Neural cell (in vitro differentiated cells): ENCODE results near the gene NOP14. TPM values are rescaled to one million over a fixed set of nuclear protein-coding genes. Genes with fewer than 3 reads are reported as not detected.
"Not testable (repeated sequence)": the region's sequence is repeated elsewhere in the genome, so short reads cannot be mapped to it uniquely, and the experiment has no call there.

Experiments used
- H2AFZ ChIP-seq: fragments of 200-600, 300-800 bp; sonication (generic), shearing (Covaris generic); 2 replicates; pipeline ENCODE4 v1.6.0; 2014; ENCODE audit warnings: low read depth, mild to moderate bottlenecking, antibody characterized with exemption, low read length, moderate library complexity
- H3F3A ChIP-seq: fragments of 200-600 bp; shearing (Covaris generic); 2 replicates; pipeline ENCODE4 v1.6.1; 2016; ENCODE audit warnings: mild to moderate bottlenecking, moderate library complexity, mixed read lengths, antibody characterized with exemption, low read length; ENCODE audit not compliant: insufficient read depth, poor library complexity, severe bottlenecking
- H3K27ac ChIP-seq: fragments of 200-600, 300-800 bp; sonication (generic), shearing (Covaris generic); 2 replicates; pipeline ENCODE4 v1.5.1; 2014; ENCODE audit warnings: mild to moderate bottlenecking, low read length, moderate library complexity
- H3K27me3 ChIP-seq: fragments of 300-800, 200-600 bp; sonication (generic), shearing (Covaris generic); 2 replicates; pipeline ENCODE4 v1.6.0; 2014; ENCODE audit warnings: mild to moderate bottlenecking, low read depth, low read length, moderate library complexity; ENCODE audit not compliant: insufficient read depth
- H3K36me3 ChIP-seq: fragments of 300-800, 200-600 bp; sonication (generic), shearing (Covaris generic); 2 replicates; pipeline ENCODE4 v1.5.1; 2014; ENCODE audit warnings: mild to moderate bottlenecking, antibody characterized with exemption, low read length, moderate library complexity; ENCODE audit not compliant: insufficient read depth
- H3K4me2 ChIP-seq: fragments of 300-800, 200-600 bp; sonication (generic), shearing (Covaris generic); 2 replicates; pipeline ENCODE4 v1.6.0; 2014; ENCODE audit warnings: mild to moderate bottlenecking, low read length
- H3K4me3 ChIP-seq: fragments of 300-800, 200-600 bp; sonication (generic), shearing (Covaris generic); 2 replicates; pipeline ENCODE4 v1.5.1; 2014; ENCODE audit warnings: mild to moderate bottlenecking, low read length, moderate library complexity
- H3K79me2 ChIP-seq: fragments of 200-600 bp; shearing (Covaris generic); replicated peaks from 2 replicates; pipeline ENCODE4 v1.6.0; 2014; ENCODE audit warnings: mild to moderate bottlenecking, low read length, moderate library complexity; ENCODE audit not compliant: insufficient read depth
- H3K9ac ChIP-seq: fragments of 300-800, 200-600 bp; sonication (generic), shearing (Covaris generic); 2 replicates; pipeline ENCODE4 v1.6.1; 2016; ENCODE audit warnings: mild to moderate bottlenecking, low read length, mixed read lengths
- H3K9me2 ChIP-seq: fragments of 200-600 bp; shearing (Covaris generic); 2 replicates; pipeline ENCODE4 v1.6.1; 2016; ENCODE audit warnings: mild to moderate bottlenecking, low read length, mixed read lengths; ENCODE audit not compliant: insufficient read depth
- H3K9me3 ChIP-seq: fragments of 200-600, 300-800 bp; sonication (generic), shearing (Covaris generic); 2 replicates; pipeline ENCODE4 v1.6.1; 2016; ENCODE audit warnings: mild to moderate bottlenecking, mixed run types, low read length, moderate library complexity, mixed read lengths
- H4K20me1 ChIP-seq: fragments of 200-600 bp; shearing (Covaris generic); 2 replicates; pipeline ENCODE4 v1.6.1; 2016; ENCODE audit warnings: mild to moderate bottlenecking, mixed run types; ENCODE audit not compliant: insufficient read depth
- CTCF ChIP-seq: fragments of 450-650 bp; IDR thresholded peaks from 2 replicates; pipeline ENCODE4 v1.5.1; 2014; ENCODE audit warnings: antibody characterized with exemption, mild to moderate bottlenecking, moderate library complexity; ENCODE audit not compliant: poor library complexity, severe bottlenecking
- EP300 ChIP-seq: fragments of 450-650 bp; conservative IDR thresholded peaks from 2 replicates; pipeline ENCODE4 v1.6.1; 2014; ENCODE audit warnings: antibody characterized with exemption, mild to moderate bottlenecking, moderate library complexity; ENCODE audit not compliant: poor library complexity, severe bottlenecking
- EZH2 ChIP-seq: fragments of 200-600, 300-800 bp; shearing (Covaris generic), sonication (generic); IDR thresholded peaks from 2 replicates; pipeline ENCODE4 v1.6.1; 2014; ENCODE audit warnings: antibody characterized with exemption, low read length, borderline replicate concordance, mild to moderate bottlenecking; ENCODE audit not compliant: insufficient read depth, poor library complexity, severe bottlenecking
- MXI1 ChIP-seq: fragments of 450-650 bp; conservative IDR thresholded peaks from 2 replicates; pipeline ENCODE4 v1.6.1; 2014; ENCODE audit warnings: antibody characterized with exemption, mild to moderate bottlenecking; ENCODE audit not compliant: poor library complexity, severe bottlenecking
- POLR2AphosphoS5 ChIP-seq: IDR thresholded peaks from 2 replicates; pipeline ENCODE4 v1.6.1; 2012
- RAD21 ChIP-seq: fragments of 450-650 bp; conservative IDR thresholded peaks from 2 replicates; pipeline ENCODE4 v1.6.1; 2014; ENCODE audit warnings: antibody characterized with exemption, mild to moderate bottlenecking, moderate library complexity
- REST ChIP-seq: IDR thresholded peaks from 2 replicates; pipeline ENCODE4 v1.6.1; 2012; ENCODE audit warnings: borderline replicate concordance
- SMC3 ChIP-seq: fragments of 450-650 bp; conservative IDR thresholded peaks from 2 replicates; pipeline ENCODE4 v1.6.1; 2014; ENCODE audit warnings: antibody characterized with exemption, mild to moderate bottlenecking, moderate library complexity; ENCODE audit not compliant: poor library complexity
- TAF1 ChIP-seq: IDR thresholded peaks from 2 replicates; pipeline ENCODE4 v1.6.1; 2012; ENCODE audit warnings: low read depth
- polyA plus RNA-seq: library from polyadenylated mRNA; depleted of rRNA; stranded (reverse); fragments of >200 nt; gene quantifications from 2 replicates; pipeline ENCODE4 v1.2.3, GENCODE V29; 2014

The NOP14 gene
- polyA plus RNA-seq, 1 donor from 2014 or later = 6.3 TPM

GRCh38 chr4:2958446-2958845 is 4.8 kb downstream of the NOP14 start:
- Histone ChIP-seq H3K79me2 (no peaks in the 10 kb centered on the region), H3K36me3 (peaks cover 12% of the 10 kb centered on the region), H3K4me3 (no peak overlapping the region), H3K27ac (no peak overlapping the region), H4K20me1 (no peaks in the 10 kb centered on the region), H3K4me2 (no peak overlapping the region), H3K9ac (no peak overlapping the region), H3K9me2 (no peaks in the 10 kb centered on the region), H3K9me3 (no peaks in the 10 kb centered on the region), H3K27me3 (no peaks in the 10 kb centered on the region), H3F3A (no peaks in the 10 kb centered on the region), H2AFZ (no peak overlapping the region)
- TF ChIP-seq TAF1 = no peak
- no peak for TF ChIP-seq MXI1
- no peak for TF ChIP-seq SMC3
- no peak for TF ChIP-seq RAD21

GRCh38 chr4:2955186-2956044 is 7.8 kb downstream of the NOP14 start:
- not testable (repeated sequence) for H3K79me2 ChIP-seq, H3K4me2 ChIP-seq, H3K4me3 ChIP-seq, H2AFZ ChIP-seq, H3K27ac ChIP-seq, H3K9me2 ChIP-seq, H3K27me3 ChIP-seq, H3K9ac ChIP-seq, H3K9me3 ChIP-seq, H4K20me1 ChIP-seq, H3F3A ChIP-seq
- peaks cover 18% of the 10 kb centered on the region for H3K36me3 ChIP-seq

GRCh38 chr4:2954358-2955185 is 8.6 kb downstream of the NOP14 start:
- no peak overlapping the region for H3K4me3 ChIP-seq
- no peak overlapping the region for H3K27ac ChIP-seq
- no peaks in the 10 kb centered on the region for H3K79me2 ChIP-seq
- no peaks in the 10 kb centered on the region for H3K27me3 ChIP-seq
- no peak overlapping the region for H3K4me2 ChIP-seq
- H3K9ac ChIP-seq = no peak overlapping the region
- H4K20me1 ChIP-seq = no peaks in the 10 kb centered on the region
- TF ChIP-seq REST (no peak), POLR2AphosphoS5 (no peak), EP300 (no peak), MXI1 (no peak), TAF1 (no peak), EZH2 (no peak), CTCF (no peak), RAD21 (no peak), SMC3 (no peak)
- no peaks in the 10 kb centered on the region for H3K9me3 ChIP-seq
- H2AFZ ChIP-seq = no peak overlapping the region
- H3K36me3 ChIP-seq = peaks cover 18% of the 10 kb centered on the region
- H3K9me2 ChIP-seq = no peaks in the 10 kb centered on the region
- H3F3A ChIP-seq = no peaks in the 10 kb centered on the region
